Muscle of leg (tissue), 11 donors: ENCODE measurements around the gene ABCG5. TPM values are rescaled to one million over a fixed set of nuclear protein-coding genes. Genes with fewer than 3 reads are reported as not detected.

ENCODE experiments used
- DNase-seq: peaks from one replicate; pipeline ENCODE4 v3.0.0; 2013
- H3K27ac ChIP-seq: one replicate; pipeline ENCODE4 v1.5.1; 2013; ENCODE audit warnings: mild to moderate bottlenecking, low read length, control low read depth
- H3K27me3 ChIP-seq: one replicate; pipeline ENCODE4 v1.6.1; 2013; ENCODE audit warnings: low read length; ENCODE audit not compliant: control insufficient read depth, insufficient read depth
- H3K36me3 ChIP-seq: one replicate; pipeline ENCODE4 v1.6.1; 2013; ENCODE audit warnings: low read length; ENCODE audit not compliant: control insufficient read depth, insufficient read depth
- H3K4me1 ChIP-seq: one replicate; pipeline ENCODE4 v1.6.1; 2013; ENCODE audit warnings: low read length; ENCODE audit not compliant: control insufficient read depth, insufficient read depth
- H3K4me3 ChIP-seq: one replicate; pipeline ENCODE4 v1.5.1; 2013; ENCODE audit warnings: low read length, control low read depth
- H3K9me3 ChIP-seq: replicated peaks from 2 replicates; pipeline ENCODE4 v1.6.1; 2013; ENCODE audit warnings: low read depth, low read length; ENCODE audit not compliant: control insufficient read depth
- WGBS: methylation state at CpG from one replicate; pipeline ENCODE4 v1.1.5; 2013; ENCODE audit warnings: missing lambda C conversion rate; ENCODE audit not compliant: insufficient coverage; 5-methylcytosine and 5-hydroxymethylcytosine counted together
- polyA plus RNA-seq, 8 donors: library from polyadenylated mRNA; unstranded; fragments of 120-200 nt; gene quantifications; one replicate each; pipeline versions ENCODE4 v1.2.1 to v1.2.3, GENCODE V29; 2013; ENCODE audit warnings: inconsistent platforms in 1 of 8, low replicate concordance in 1 of 8; ENCODE audit not compliant: insufficient read length in 8 of 8, insufficient read depth in 1 of 8
- total RNA-seq: library from RNA; stranded (reverse); fragments of 120-200 nt; gene quantifications from one replicate; pipeline ENCODE4 v1.2.4, GENCODE V29; 2013

ABCG5 gene
- total and polyA plus RNA-seq, 9 donors: 0.06 to 0.78 (median 0.11) TPM; not detected in 3

DNA sequence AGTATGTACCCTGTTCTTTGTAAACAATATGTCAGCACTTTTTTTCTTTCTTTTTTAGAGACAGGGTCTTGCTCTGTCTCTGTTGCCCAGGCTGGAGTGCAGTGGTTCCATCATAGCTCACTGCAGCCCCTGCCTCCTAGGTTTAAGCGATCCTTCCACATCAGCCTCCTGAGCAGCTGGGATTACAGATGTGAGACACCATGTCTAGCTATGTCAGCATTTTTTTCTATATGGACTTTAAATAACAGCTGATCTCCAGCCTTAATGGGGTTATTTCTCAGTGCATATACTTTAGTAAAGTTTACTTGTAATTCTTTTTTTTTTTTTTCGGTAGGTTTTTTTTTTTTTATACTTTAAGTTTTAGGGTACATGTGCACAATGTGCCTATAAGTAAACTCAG is 26.6 kb downstream of the ABCG5 start:
- Histone ChIP-seq H3K36me3 (peaks cover 2% of the 10 kb centered on the region), H3K9me3 (no peaks in the 10 kb centered on the region), H3K27ac (no peak overlapping the region), H3K4me3 (no peak overlapping the region), H3K4me1 (no peaks in the 10 kb centered on the region), H3K27me3 (no peaks in the 10 kb centered on the region)
- WGBS: no CpG with 5 or more reads among the region's 2 CpGs
- no peak for DNase-seq

DNA sequence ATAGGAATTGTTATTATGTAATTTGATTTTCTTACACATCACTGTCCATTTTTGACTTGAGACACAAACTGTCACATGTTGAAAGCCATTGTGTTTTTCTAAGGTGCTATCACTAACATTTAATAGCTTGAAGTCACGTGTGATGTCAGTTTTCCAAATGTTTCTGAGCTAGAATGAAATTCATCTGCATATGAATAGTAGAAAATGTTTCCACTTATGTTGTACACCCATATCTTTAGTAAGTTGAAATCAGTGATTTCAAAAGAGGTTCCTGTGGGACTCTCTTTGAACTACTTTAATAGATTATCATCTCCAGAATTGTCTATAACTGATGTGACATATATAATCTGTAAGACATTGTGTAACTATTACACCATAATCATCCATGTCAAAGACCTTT is 27.8 kb downstream of the ABCG5 start:
- no peak for DNase-seq
- Histone ChIP-seq H3K9me3 (no peaks in the 10 kb centered on the region), H3K27ac (no peak overlapping the region), H3K27me3 (no peaks in the 10 kb centered on the region), H3K4me3 (no peak overlapping the region), H3K36me3 (peaks cover 2% of the 10 kb centered on the region), H3K4me1 (no peaks in the 10 kb centered on the region)
- WGBS: no CpG with 5 or more reads among the region's 1 CpG

DNA sequence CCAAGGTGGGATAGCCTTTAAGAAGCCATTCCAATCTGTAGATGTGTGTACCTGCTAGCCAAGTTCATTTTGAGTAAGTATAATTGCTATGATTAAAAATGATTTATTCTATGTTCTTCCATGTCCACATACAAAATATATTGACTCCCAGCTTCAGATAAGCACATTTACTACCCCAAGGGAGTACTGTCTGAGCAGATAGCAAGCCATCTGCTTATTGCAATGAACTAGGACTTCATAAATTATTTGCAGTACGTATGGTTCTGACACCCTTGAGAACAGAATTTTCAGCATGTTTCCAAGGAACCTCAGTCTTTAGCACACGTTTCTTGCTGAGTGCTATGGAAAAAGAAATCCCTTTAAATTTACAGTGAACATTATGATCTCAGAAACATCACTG is 28.2 kb downstream of the ABCG5 start:
- Histone ChIP-seq H3K27me3 (no peaks in the 10 kb centered on the region), H3K4me1 (no peaks in the 10 kb centered on the region), H3K27ac (no peak overlapping the region), H3K4me3 (no peak overlapping the region), H3K9me3 (no peaks in the 10 kb centered on the region), H3K36me3 (peaks cover 2% of the 10 kb centered on the region)
- WGBS: no CpG with 5 or more reads among the region's 2 CpGs
- DNase-seq: no peak

GRCh38 chr2:43806719-43807031 is 32.0 kb downstream of the ABCG5 start:
- H3K36me3 ChIP-seq: peaks cover 5% of the 10 kb centered on the region
- no peaks in the 10 kb centered on the region for H3K27me3 ChIP-seq
- H3K4me3 ChIP-seq: no peak overlapping the region
- H3K4me1 ChIP-seq: no peaks in the 10 kb centered on the region
- no peak for DNase-seq
- H3K27ac ChIP-seq: no peak overlapping the region
- WGBS: no CpG with 5 or more reads among the region's 2 CpGs
- H3K9me3 ChIP-seq: no peaks in the 10 kb centered on the region

- Histone ChIP-seq H3K4me1 (no peaks in the 10 kb centered on the region), H3K36me3 (peaks cover 2% of the 10 kb centered on the region), H3K27me3 (no peaks in the 10 kb centered on the region), H3K4me3 (no peak overlapping the region), H3K27ac (no peak overlapping the region), H3K9me3 (no peaks in the 10 kb centered on the region)
- DNase-seq: no peak
- WGBS: no CpG with 5 or more reads among the region's 1 CpG
These were observed 35.5 kb downstream of the ABCG5 start for GRCh38 chr2:43803113-43803512.

DNA sequence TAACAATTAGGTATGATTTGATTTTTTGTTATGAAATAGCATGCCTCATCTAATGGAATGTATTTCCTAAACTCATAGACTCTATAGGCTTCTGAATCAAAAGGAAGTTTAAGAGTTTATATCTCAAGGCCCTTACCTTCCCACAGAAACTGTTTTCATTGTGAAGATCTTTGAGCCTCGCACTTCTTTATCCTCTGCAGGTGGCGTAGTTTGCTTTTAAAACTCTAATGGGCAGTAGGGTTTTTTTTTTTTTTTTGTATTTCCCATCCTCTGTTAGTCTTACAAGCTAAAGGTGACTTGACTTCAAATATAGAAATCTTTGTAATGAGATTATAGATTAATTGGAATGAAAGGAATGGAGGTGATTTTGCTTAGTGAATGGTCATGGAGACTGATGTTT is 36.5 kb downstream of the ABCG5 start:
- Histone ChIP-seq H3K27ac (no peak overlapping the region), H3K27me3 (no peaks in the 10 kb centered on the region), H3K9me3 (no peaks in the 10 kb centered on the region), H3K36me3 (peaks cover 3% of the 10 kb centered on the region), H3K4me3 (no peak overlapping the region), H3K4me1 (no peaks in the 10 kb centered on the region)
- no peak for DNase-seq
- no CpG with 5 or more reads among the region's 2 CpGs for WGBS

DNA sequence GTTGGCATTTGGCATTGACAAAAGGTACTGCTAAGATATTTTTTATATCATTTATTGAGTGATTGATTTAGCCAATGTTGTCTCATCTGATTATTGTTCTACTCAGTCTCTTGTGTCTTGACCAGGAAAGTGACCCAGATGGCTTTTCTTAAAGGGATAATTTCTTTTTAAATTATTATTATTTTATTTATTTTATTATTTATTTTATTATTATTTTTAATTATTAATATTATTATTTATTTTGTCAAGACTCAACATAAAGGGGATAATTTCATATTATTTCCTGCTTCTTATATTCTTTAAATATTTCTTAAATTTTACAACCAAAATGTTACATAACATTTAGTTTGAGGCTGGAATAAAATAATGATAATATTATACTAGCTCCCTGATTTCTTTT is 37.7 kb downstream of the ABCG5 start:
- DNase-seq: no peak
- no peaks in the 10 kb centered on the region for H3K27me3 ChIP-seq
- H3K36me3 ChIP-seq: peaks cover 4% of the 10 kb centered on the region

DNA sequence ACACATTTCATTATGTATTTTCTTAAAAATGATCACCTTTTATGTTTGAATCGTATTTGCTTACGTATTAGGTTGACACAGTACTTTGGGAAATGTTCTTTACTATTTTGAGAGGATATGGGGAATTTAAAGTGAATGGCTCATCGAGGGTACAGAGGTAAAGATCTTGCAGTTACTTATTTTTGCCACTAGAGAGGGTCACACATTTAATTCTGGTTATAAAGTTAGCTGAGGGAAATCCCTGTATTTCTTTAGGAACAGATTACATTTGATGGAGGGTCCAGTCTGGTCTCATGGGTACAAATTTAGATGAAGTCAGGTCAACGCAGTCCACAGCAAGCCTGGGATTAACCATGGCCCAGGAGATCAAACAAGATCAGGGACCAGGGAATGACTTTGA is 40.3 kb downstream of the ABCG5 start:
- Histone ChIP-seq H3K27ac (no peak overlapping the region), H3K9me3 (no peaks in the 10 kb centered on the region), H3K4me3 (no peak overlapping the region), H3K27me3 (no peaks in the 10 kb centered on the region), H3K4me1 (no peaks in the 10 kb centered on the region), H3K36me3 (peaks cover 5% of the 10 kb centered on the region)
- WGBS: 50% methylated on average over 1 of the region's 4 CpGs
- no peak for DNase-seq

More for the DNA sequence above, 37.7 kb downstream of the ABCG5 start:
- no peaks in the 10 kb centered on the region for H3K4me1 ChIP-seq
- H3K27ac ChIP-seq: no peak overlapping the region
- H3K9me3 ChIP-seq: no peaks in the 10 kb centered on the region
- no peak overlapping the region for H3K4me3 ChIP-seq

DNA sequence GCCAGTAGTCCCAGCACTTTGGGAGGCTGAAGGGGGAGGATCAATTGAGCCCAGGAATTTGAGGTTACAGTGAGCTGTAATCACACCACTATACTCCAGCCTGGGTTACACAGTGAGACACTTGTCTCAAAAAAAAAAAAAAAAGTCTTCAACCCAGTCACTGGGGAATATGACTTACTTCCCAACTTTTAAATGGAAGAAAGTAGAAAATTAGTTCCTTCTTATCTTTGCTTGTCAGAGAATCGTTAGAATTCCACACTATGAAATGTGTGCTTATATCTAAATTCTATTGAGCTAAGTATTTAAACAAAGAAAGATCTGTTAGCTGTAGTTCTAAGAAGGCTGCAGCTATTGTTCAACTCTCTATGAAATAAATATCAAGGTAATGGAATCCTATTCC is 42.4 kb downstream of the ABCG5 start:
- DNase-seq: no peak
- Histone ChIP-seq H3K36me3 (peaks cover 6% of the 10 kb centered on the region), H3K9me3 (no peaks in the 10 kb centered on the region), H3K4me3 (no peak overlapping the region), H3K4me1 (no peaks in the 10 kb centered on the region), H3K27ac (no peak overlapping the region), H3K27me3 (no peaks in the 10 kb centered on the region)
- WGBS: no CpG with 5 or more reads among the region's 1 CpG

DNA sequence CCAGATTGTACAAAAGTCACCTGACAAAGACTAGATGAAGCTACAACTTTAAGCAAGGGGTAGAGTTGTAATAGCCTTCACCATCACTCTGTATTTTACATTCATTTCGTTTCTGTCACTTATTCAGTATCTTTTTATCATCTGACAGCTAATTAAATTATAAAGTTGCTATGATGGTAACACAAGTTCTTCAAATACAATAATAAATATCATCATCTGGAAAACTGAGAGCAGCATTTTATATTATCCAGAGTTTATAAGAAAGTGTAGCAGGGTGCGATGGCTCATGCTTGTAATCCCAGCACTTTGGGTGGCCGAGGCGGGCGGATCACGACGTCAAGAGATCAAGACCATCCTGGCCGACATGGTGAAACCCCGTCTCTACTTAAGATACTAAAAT is 43.7 kb downstream of the ABCG5 start:
- Histone ChIP-seq H3K9me3 (no peaks in the 10 kb centered on the region), H3K36me3 (peaks cover 7% of the 10 kb centered on the region), H3K27ac (no peak overlapping the region), H3K4me1 (no peaks in the 10 kb centered on the region), H3K4me3 (no peak overlapping the region), H3K27me3 (no peaks in the 10 kb centered on the region)
- no peak for DNase-seq
- 100% methylated on average over 2 of the region's 9 CpGs for WGBS

DNA sequence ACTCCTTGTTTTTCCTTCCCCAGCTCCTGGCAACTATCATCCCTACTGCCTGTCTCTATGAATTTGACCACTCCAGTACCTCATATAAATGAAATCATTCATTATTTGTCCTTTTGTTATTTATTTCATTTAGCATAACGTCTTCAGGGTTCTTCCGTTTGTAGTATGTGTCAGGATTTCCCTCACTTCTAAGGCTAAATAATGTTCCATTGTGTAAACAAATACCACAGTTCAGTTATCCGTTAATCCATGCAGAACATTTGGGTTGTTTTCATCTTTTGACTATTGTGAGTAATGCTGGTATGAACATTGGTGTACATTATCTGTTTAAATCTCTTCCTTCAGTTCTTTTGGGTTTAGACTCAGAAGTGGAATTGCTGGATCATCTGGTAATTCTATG is 46.0 kb downstream of the ABCG5 start:
- no peaks in the 10 kb centered on the region for H3K9me3 ChIP-seq
- no peak for DNase-seq
- no peaks in the 10 kb centered on the region for H3K27me3 ChIP-seq
- no peak overlapping the region for H3K4me3 ChIP-seq
- no CpG with 5 or more reads among the region's 3 CpGs for WGBS
- no peaks in the 10 kb centered on the region for H3K4me1 ChIP-seq
- peaks cover 14% of the 10 kb centered on the region for H3K36me3 ChIP-seq
- H3K27ac ChIP-seq: no peak overlapping the region
